Smooth muscle cell (in vitro differentiated cells): ENCODE data around the gene ROR1. TPM values are rescaled to one million over a fixed set of nuclear protein-coding genes. Genes with fewer than 3 reads are reported as not detected.

ENCODE experiments used
- DNase-seq: peaks from one replicate; lab custom pipeline; 2025; ENCODE audit not compliant: unreplicated experiment; lab: John Stamatoyannopoulos, UW
- H2AFZ ChIP-seq: fragments of 200-600 bp; sonication (generic); 2 replicates; pipeline ENCODE4 v1.6.0; 2016; ENCODE audit warnings: antibody characterized with exemption, low read depth, mild to moderate bottlenecking
- H3F3A ChIP-seq: fragments of 200-600 bp; sonication (generic); 2 replicates; pipeline ENCODE4 v1.6.0; 2017; ENCODE audit warnings: antibody characterized with exemption, low read depth
- H3K27ac ChIP-seq: fragments of 200-600 bp; sonication (generic); 2 replicates; pipeline ENCODE4 v1.5.1; 2016; ENCODE audit warnings: low read depth, mild to moderate bottlenecking
- H3K27me3 ChIP-seq: fragments of 200-600 bp; sonication (generic); 2 replicates; pipeline ENCODE4 v1.6.1; 2016; ENCODE audit warnings: low read depth, mild to moderate bottlenecking
- H3K36me3 ChIP-seq: fragments of 200-600 bp; sonication (generic); 2 replicates; pipeline ENCODE4 v1.5.1; 2016; ENCODE audit warnings: low read depth
- H3K4me1 ChIP-seq: fragments of 200-600 bp; sonication (generic); 2 replicates; pipeline ENCODE4 v1.5.1; 2016; ENCODE audit warnings: low read depth
- H3K4me2 ChIP-seq: fragments of 200-600 bp; sonication (generic); 2 replicates; pipeline ENCODE4 v1.6.0; 2016; ENCODE audit warnings: mild to moderate bottlenecking
- H3K4me3 ChIP-seq: fragments of 200-600 bp; sonication (generic); 2 replicates; pipeline ENCODE4 v1.5.1; 2016; ENCODE audit warnings: mild to moderate bottlenecking
- H3K79me2 ChIP-seq: fragments of 200-600 bp; sonication (generic); 2 replicates; pipeline ENCODE4 v1.6.0; 2016; ENCODE audit warnings: low read depth, mild to moderate bottlenecking
- H3K9ac ChIP-seq: fragments of 200-600 bp; sonication (generic); 2 replicates; pipeline ENCODE4 v1.6.0; 2016; ENCODE audit warnings: low read depth
- H3K9me3 ChIP-seq: fragments of 200-600 bp; sonication (generic); replicated peaks from 2 replicates; pipeline ENCODE4 v1.5.1; 2016; ENCODE audit warnings: low read depth
- H4K20me1 ChIP-seq: fragments of 200-600 bp; sonication (generic); 2 replicates; pipeline ENCODE4 v1.6.0; 2016; ENCODE audit warnings: low read depth
- WGBS: methylation state at CpG from one replicate; pipeline ENCODE4 v1.1.7; 2016; ENCODE audit warnings: low lambda C conversion rate; 5-methylcytosine and 5-hydroxymethylcytosine counted together
- polyA plus RNA-seq: library from polyadenylated mRNA; unstranded; fragments of >200 nt; fragmentation: Nextera tagmentation; extraction: Ambion mirVana; gene quantifications from 2 replicates; pipeline ENCODE4 v1.2.1, GENCODE V29; 2016
- total RNA-seq: library from RNA; depleted of rRNA; stranded (reverse); fragments of >200 nt; gene quantifications from 2 replicates; pipeline ENCODE4 v1.2.3, GENCODE V29; 2014
- TF ChIP-seq, protein P1 (sequence below): fragments of 200-600 bp; sonication (generic); IDR thresholded peaks from 2 replicates; pipeline ENCODE4 v1.5.1; 2017; ENCODE audit warnings: borderline replicate concordance, mild to moderate bottlenecking, antibody characterized with exemption; ENCODE audit not compliant: insufficient read depth, poor library complexity, severe bottlenecking

ROR1 gene
- total and polyA plus RNA-seq, 2 experiments from 2014 or later: 3.3 to 7.2 TPM

DNA sequence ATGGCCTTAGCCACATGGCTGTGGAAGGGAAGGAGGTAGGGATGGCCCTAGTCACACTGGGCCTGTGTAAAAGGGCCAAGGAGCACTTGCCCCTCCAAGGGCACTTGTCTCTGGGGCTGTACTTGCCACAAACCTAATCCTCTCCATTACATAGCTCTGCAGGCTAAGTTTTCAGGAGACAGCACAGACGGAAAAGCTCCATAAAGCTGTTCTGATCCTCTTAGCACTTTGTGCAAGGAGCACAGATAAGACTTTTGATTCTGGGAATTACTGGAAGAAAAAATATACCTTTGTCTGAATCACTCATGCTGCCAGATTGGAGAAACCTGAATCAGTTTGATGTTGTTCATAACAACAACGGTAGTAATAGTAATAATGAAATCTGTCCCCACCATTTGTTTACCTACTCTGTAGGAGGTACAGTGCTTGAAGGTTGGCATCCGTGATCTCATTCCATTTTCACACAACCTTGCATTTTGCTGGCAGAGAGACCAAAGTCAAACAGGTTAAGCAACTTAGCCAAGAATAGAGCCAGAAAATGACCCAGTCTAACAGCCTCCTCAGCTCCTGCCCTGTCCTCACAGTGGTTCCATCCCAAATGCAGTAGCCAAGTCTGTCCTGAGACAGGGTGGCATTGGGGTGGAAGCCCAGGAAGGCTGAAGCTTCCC is 207.1 kb downstream of the ROR1 start:
- Histone ChIP-seq H3K79me2 (no peaks in the 10 kb centered on the region), H4K20me1 (no peaks in the 10 kb centered on the region), H3K4me3 (no peak overlapping the region), H3K4me1 (peaks cover 13% of the 10 kb centered on the region), H3K27ac (no peak overlapping the region), H3F3A (peaks cover 9% of the 10 kb centered on the region), H3K36me3 (no peaks in the 10 kb centered on the region), H3K9me3 (no peaks in the 10 kb centered on the region), H2AFZ (no peak overlapping the region), H3K4me2 (no peak overlapping the region), H3K27me3 (no peaks in the 10 kb centered on the region), H3K9ac (no peak overlapping the region)
- 54% methylated on average over 3 of the region's 3 CpGs for WGBS
- no peak for DNase-seq
- TF ChIP-seq, protein P1, sequence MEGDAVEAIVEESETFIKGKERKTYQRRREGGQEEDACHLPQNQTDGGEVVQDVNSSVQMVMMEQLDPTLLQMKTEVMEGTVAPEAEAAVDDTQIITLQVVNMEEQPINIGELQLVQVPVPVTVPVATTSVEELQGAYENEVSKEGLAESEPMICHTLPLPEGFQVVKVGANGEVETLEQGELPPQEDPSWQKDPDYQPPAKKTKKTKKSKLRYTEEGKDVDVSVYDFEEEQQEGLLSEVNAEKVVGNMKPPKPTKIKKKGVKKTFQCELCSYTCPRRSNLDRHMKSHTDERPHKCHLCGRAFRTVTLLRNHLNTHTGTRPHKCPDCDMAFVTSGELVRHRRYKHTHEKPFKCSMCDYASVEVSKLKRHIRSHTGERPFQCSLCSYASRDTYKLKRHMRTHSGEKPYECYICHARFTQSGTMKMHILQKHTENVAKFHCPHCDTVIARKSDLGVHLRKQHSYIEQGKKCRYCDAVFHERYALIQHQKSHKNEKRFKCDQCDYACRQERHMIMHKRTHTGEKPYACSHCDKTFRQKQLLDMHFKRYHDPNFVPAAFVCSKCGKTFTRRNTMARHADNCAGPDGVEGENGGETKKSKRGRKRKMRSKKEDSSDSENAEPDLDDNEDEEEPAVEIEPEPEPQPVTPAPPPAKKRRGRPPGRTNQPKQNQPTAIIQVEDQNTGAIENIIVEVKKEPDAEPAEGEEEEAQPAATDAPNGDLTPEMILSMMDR: no peak

DNA sequence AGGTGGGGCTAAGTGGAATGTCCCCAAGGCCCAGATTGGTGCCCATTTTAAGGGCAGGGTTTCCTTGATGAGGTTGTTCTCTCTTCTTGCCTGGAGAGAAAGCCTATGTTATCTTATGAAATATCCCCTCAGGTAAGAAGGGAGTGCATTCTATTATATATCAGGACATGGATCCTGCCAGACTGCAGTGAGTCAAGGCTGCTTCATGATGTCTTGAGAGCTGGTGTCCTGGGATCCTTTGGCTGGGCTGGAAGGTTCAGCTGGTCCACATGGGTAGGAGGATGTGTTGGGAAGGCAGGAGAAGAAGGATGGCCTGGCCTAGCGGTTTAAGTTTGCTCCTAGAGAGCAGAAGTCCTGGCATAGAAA is 207.6 kb downstream of the ROR1 start:
- Histone ChIP-seq H3F3A (peaks cover 9% of the 10 kb centered on the region), H3K4me3 (no peak overlapping the region), H2AFZ (no peak overlapping the region), H3K36me3 (no peaks in the 10 kb centered on the region), H4K20me1 (no peaks in the 10 kb centered on the region), H3K4me1 (peaks cover 13% of the 10 kb centered on the region), H3K9ac (no peak overlapping the region), H3K9me3 (no peaks in the 10 kb centered on the region), H3K4me2 (no peak overlapping the region), H3K27me3 (no peaks in the 10 kb centered on the region), H3K79me2 (no peaks in the 10 kb centered on the region), H3K27ac (no peak overlapping the region)
- 91% methylated on average over 1 of the region's 1 CpG for WGBS
- no peak for DNase-seq
- TF ChIP-seq, protein P1: no peak

DNA sequence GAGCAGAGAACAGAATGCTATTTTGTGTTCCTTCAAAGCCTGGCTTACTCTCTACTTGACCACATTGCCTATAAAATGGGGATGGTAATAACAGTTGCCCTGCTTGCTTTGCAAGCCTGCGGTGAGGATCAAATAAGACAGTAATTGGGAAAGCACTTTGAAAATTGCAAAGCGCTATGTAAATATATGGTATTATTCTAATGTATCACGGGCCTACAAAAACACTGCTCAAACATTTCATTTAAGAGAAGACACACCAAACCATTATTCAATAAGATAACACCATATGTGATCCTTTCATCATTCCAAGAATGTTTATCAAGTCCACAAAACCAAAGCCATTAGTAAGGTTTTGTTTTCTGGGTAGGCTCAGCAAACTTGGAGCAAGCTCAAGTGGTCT is 208.4 kb downstream of the ROR1 start:
- Histone ChIP-seq H3K4me1 (peaks cover 13% of the 10 kb centered on the region), H3K36me3 (no peaks in the 10 kb centered on the region), H3K27me3 (no peaks in the 10 kb centered on the region), H3K4me2 (no peak overlapping the region), H3K9me3 (no peaks in the 10 kb centered on the region), H2AFZ (no peak overlapping the region), H3K4me3 (no peak overlapping the region), H3F3A (peaks cover 9% of the 10 kb centered on the region), H3K9ac (no peak overlapping the region), H3K27ac (no peak overlapping the region), H3K79me2 (no peaks in the 10 kb centered on the region), H4K20me1 (no peaks in the 10 kb centered on the region)
- no peak for DNase-seq
- TF ChIP-seq, protein P1: no peak
- WGBS: 63% methylated on average over 3 of the region's 3 CpGs
